ENCODE results near the gene HCAR1.
"Not testable (repeated sequence)": the region's sequence is repeated elsewhere in the genome, so short reads cannot be mapped to it uniquely, and the experiment has no call there.

DNA sequence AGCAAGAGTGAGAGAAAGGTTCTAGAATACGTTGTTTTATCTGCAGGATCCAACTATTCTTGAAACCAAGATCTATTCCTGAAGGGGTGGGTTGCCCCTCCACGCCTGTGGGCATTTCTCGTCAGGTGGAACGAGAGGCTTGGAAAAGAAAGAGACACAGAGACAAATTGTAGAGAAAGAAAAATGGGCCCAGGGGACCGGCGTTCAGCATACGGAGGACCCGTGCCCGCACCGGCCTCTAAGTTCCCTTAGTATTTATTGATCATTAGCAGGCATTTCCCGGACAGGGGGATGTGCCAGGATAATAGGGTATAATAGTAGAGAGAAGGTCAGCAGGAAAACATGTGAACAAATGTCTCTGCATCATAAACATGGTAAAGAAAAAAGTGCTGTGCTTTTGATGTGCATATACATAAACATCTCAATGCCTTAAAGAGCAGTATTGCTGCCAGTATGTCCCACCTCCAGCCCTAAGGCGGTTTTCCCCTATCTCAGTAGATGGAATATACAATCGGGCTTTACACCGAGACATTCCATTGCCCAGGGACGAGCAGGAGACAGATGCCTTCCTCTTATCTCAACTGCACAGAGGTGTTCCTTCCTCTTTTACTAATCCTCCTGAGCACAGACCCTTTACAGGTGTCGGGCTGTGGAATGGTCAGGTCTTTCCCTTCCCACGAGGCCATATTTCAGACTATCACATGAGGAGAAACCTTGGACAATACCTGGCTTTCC is 20.3 kb upstream of the HCAR1 start:
- TF ChIP-seq, protein P1, sequence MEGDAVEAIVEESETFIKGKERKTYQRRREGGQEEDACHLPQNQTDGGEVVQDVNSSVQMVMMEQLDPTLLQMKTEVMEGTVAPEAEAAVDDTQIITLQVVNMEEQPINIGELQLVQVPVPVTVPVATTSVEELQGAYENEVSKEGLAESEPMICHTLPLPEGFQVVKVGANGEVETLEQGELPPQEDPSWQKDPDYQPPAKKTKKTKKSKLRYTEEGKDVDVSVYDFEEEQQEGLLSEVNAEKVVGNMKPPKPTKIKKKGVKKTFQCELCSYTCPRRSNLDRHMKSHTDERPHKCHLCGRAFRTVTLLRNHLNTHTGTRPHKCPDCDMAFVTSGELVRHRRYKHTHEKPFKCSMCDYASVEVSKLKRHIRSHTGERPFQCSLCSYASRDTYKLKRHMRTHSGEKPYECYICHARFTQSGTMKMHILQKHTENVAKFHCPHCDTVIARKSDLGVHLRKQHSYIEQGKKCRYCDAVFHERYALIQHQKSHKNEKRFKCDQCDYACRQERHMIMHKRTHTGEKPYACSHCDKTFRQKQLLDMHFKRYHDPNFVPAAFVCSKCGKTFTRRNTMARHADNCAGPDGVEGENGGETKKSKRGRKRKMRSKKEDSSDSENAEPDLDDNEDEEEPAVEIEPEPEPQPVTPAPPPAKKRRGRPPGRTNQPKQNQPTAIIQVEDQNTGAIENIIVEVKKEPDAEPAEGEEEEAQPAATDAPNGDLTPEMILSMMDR (IDR thresholded peaks at IDR 0.05), result not testable (repeated sequence)
- not testable (repeated sequence) for TF ChIP-seq POLR2A, POLR2AphosphoS5 (IDR thresholded peaks at IDR 0.05)
